Uterus (tissue), 4 donors: Measurements from ENCODE around the gene DCBLD1. TPM values are rescaled to one million over a fixed set of nuclear protein-coding genes. Genes with fewer than 3 reads are reported as not detected.

Experiments
- DNase-seq, 2 donors: peaks; one replicate each; pipeline ENCODE4 v3.0.0-alpha.2; 2019 to 2020
- H3K27ac ChIP-seq, 2 donors: fragments of 200-600 bp; sonication (generic); 1 replicate in 1 of 2; 2 replicates in 1 of 2; pipeline ENCODE4 v1.5.1; 2016 to 2018
- H3K27me3 ChIP-seq, 2 donors: fragments of 200-600 bp; sonication (generic); one replicate each; pipeline ENCODE4 v1.5.1; 2018 to 2019; ENCODE audit warnings: control low read depth in 1 of 2
- H3K36me3 ChIP-seq, 2 donors: fragments of 200-600 bp; sonication (generic); one replicate each; pipeline ENCODE4 v1.5.1; 2019; ENCODE audit warnings: control low read depth in 1 of 2
- H3K4me1 ChIP-seq, 2 donors: fragments of 200-600 bp; sonication (generic); one replicate each; pipeline ENCODE4 v1.5.1; 2018 to 2019; ENCODE audit warnings: control low read depth in 1 of 2
- H3K4me3 ChIP-seq, 2 donors: fragments of 200-600 bp; sonication (generic); 1 replicate in 1 of 2; 2 replicates in 1 of 2; pipeline ENCODE4 v1.5.1; 2018 to 2019; ENCODE audit warnings: mild to moderate bottlenecking in 1 of 2
- H3K9me3 ChIP-seq, 2 donors: fragments of 200-600 bp; sonication (generic); one replicate each; pipeline ENCODE4 v1.5.1; 2019; ENCODE audit warnings: control low read depth in 1 of 2
- CTCF ChIP-seq, 4 experiments: fragments of 200-600 bp in 2 of 4; fragments of 450-650 bp in 2 of 4; sonication (generic) in 2 of 4; IDR thresholded peaks; one replicate each; pipeline ENCODE4 v1.5.1; 2016 to 2019; ENCODE audit warnings: antibody characterized with exemption in 4 of 4, mild to moderate bottlenecking in 2 of 4, moderate library complexity in 1 of 4
- POLR2A ChIP-seq, 2 donors: fragments of 450-650 bp; IDR thresholded peaks; one replicate each; pipeline ENCODE4 v1.6.1; 2016; ENCODE audit warnings: antibody characterized with exemption in 2 of 2, mild to moderate bottlenecking in 1 of 2, moderate library complexity in 1 of 2
- intact Hi-C: fragments of 100-400 bp; cut with DNase I; formaldehyde crosslinking; loops from one replicate; pipeline ENCODE4 v1.15.1; 2023; ENCODE audit warnings: low total_unique reads
- total RNA-seq, 4 donors: library from RNA; depleted of rRNA in 3 of 4; stranded (reverse); fragments of >200 nt in 3 of 4; gene quantifications; one replicate each; pipeline versions ENCODE4 v1.1.0 to v1.2.4, GENCODE V29; 2014 to 2023
- donor health status: DM: yes; HTN: yes; CAD: no.

The DCBLD1 gene
- total RNA-seq, 4 donors from 2014 or later, result 2.4 to 15.5 (median 4.5) TPM

- Histone ChIP-seq H3K4me1 (no peaks in the 10 kb centered on the region), H3K9me3 (no peaks in the 10 kb centered on the region), H3K4me3 (no peak overlapping the region), H3K36me3 (no peaks in the 10 kb centered on the region), H3K27me3 (no peaks in the 10 kb centered on the region), H3K27ac (no peak overlapping the region)
- intact Hi-C loops, result no loop called here
- no peak for DNase-seq
- TF ChIP-seq CTCF (IDR thresholded peaks at IDR 0.05) (no peak), POLR2A (IDR thresholded peaks at IDR 0.05) (no peak)
Measured at GRCh38 chr6:117546674-117547073, 64.2 kb downstream of the DCBLD1 start.

- peak overlapping the region; percentile 2 to 38 for H3K4me3 ChIP-seq
- peak; percentile 27 to 36 for DNase-seq
- TF ChIP-seq CTCF (IDR thresholded peaks at IDR 0.05) (no peak), POLR2A (IDR thresholded peaks at IDR 0.05) (no peak)
Measured at GRCh38 chr6:117547688-117548621, 65.5 kb downstream of the DCBLD1 start.

GRCh38 chr6:117548797-117549301 lies 66.4 kb downstream of the DCBLD1 start:
- no peak for TF ChIP-seq CTCF (IDR thresholded peaks at IDR 0.05)
- TF ChIP-seq POLR2A (IDR thresholded peaks at IDR 0.05), result no peak
- no peaks in the 10 kb centered on the region for H3K27me3 ChIP-seq
- H3K27ac ChIP-seq, result no peak overlapping the region
- H3K4me1 ChIP-seq, result no peaks in the 10 kb centered on the region
- no peaks in the 10 kb centered on the region for H3K36me3 ChIP-seq
- no peaks in the 10 kb centered on the region for H3K9me3 ChIP-seq
- no peak for DNase-seq
- intact Hi-C loops, result no loop called here
- H3K4me3 ChIP-seq, result no peak overlapping the region

More at GRCh38 chr6:117547688-117548621, 65.5 kb downstream of the DCBLD1 start:
- intact Hi-C loops, result no loop called here
- Histone ChIP-seq H3K36me3 (no peaks in the 10 kb centered on the region), H3K4me1 (no peaks in the 10 kb centered on the region), H3K27ac (no peak overlapping the region), H3K9me3 (no peaks in the 10 kb centered on the region), H3K27me3 (no peaks in the 10 kb centered on the region)

GRCh38 chr6:117549611-117550010 lies 67.1 kb downstream of the DCBLD1 start:
- Histone ChIP-seq H3K4me3 (no peak overlapping the region), H3K4me1 (no peaks in the 10 kb centered on the region), H3K27ac (no peak overlapping the region), H3K9me3 (no peaks in the 10 kb centered on the region), H3K36me3 (no peaks in the 10 kb centered on the region), H3K27me3 (no peaks in the 10 kb centered on the region)
- no peak for TF ChIP-seq POLR2A (IDR thresholded peaks at IDR 0.05)
- no peak for TF ChIP-seq CTCF (IDR thresholded peaks at IDR 0.05)
- no peak for DNase-seq
- intact Hi-C loops, result loop anchor here (10.0 kb wide), 1 partner anchor 95 kb away; no protein-coding TSS in a partner anchor

GRCh38 chr6:117550078-117550600 lies 67.7 kb downstream of the DCBLD1 start:
- H3K4me1 ChIP-seq, result no peaks in the 10 kb centered on the region
- intact Hi-C loops, result loop anchor here (10.0 kb wide), 1 partner anchor 95 kb away; no protein-coding TSS in a partner anchor
- H3K36me3 ChIP-seq, result no peaks in the 10 kb centered on the region
- DNase-seq, result no peak
- H3K27ac ChIP-seq, result no peak overlapping the region
- H3K9me3 ChIP-seq, result no peaks in the 10 kb centered on the region
- no peak overlapping the region for H3K4me3 ChIP-seq
- no peaks in the 10 kb centered on the region for H3K27me3 ChIP-seq
- TF ChIP-seq POLR2A (IDR thresholded peaks at IDR 0.05), result no peak
- no peak for TF ChIP-seq CTCF (IDR thresholded peaks at IDR 0.05)
